ENCODE measurements around the gene TMEM26. TPM values are rescaled to one million over a fixed set of nuclear protein-coding genes. Genes with fewer than 3 reads are reported as not detected.

The TMEM26 gene
- total and polyA plus RNA-seq, 2 donors: 2.5 to 3.4 TPM

- Histone ChIP-seq H3K36me3 (ENCODE audit: control insufficient read depth in 2 of 2, insufficient read depth in 2 of 2, low read length in 1 of 2) (no peaks in the 10 kb centered on the region), H3K27ac (ENCODE audit: low read depth in 1 of 2, low read length in 1 of 2) (no peak overlapping the region), H3K4me3 (ENCODE audit: low read length in 2 of 2) (no peak overlapping the region), H3K4me1 (ENCODE audit: control insufficient read depth in 2 of 2, insufficient read depth in 2 of 2, low read length in 2 of 2) (no peaks in the 10 kb centered on the region), H3K9me3 (ENCODE audit: control insufficient read depth in 2 of 2, insufficient read depth in 1 of 2, low read length in 1 of 2) (no peaks in the 10 kb centered on the region), H3K27me3 (ENCODE audit: control insufficient read depth in 2 of 2, insufficient read depth in 1 of 2, low read length in 1 of 2) (no peaks in the 10 kb centered on the region)
- 90% methylated on average over 4 of the region's 4 CpGs for WGBS
- no peak for DNase-seq (ENCODE audit: low read depth in 6 of 9, low spot score in 9 of 9)
Observed at GRCh38 chr10:61478621-61479312, 25.6 kb upstream of the TMEM26 start.

- H3K9me3 ChIP-seq (ENCODE audit: control insufficient read depth in 2 of 2, insufficient read depth in 1 of 2, low read length in 1 of 2): no peaks in the 10 kb centered on the region
- H3K27ac ChIP-seq (ENCODE audit: low read depth in 1 of 2, low read length in 1 of 2): no peak overlapping the region
- no peaks in the 10 kb centered on the region for H3K4me1 ChIP-seq (ENCODE audit: control insufficient read depth in 2 of 2, insufficient read depth in 2 of 2, low read length in 2 of 2)
- H3K4me3 ChIP-seq (ENCODE audit: low read length in 2 of 2): no peak overlapping the region
- WGBS: 96% methylated on average over 1 of the region's 1 CpG
- no peak for DNase-seq (ENCODE audit: low read depth in 6 of 9, low spot score in 9 of 9)
- no peaks in the 10 kb centered on the region for H3K36me3 ChIP-seq (ENCODE audit: control insufficient read depth in 2 of 2, insufficient read depth in 2 of 2, low read length in 1 of 2)
- H3K27me3 ChIP-seq (ENCODE audit: control insufficient read depth in 2 of 2, insufficient read depth in 1 of 2, low read length in 1 of 2): no peaks in the 10 kb centered on the region
Observed at GRCh38 chr10:61477451-61477850, 24.3 kb upstream of the TMEM26 start.

GRCh38 chr10:61476529-61476928, 23.3 kb upstream of the TMEM26 start:
- no peaks in the 10 kb centered on the region for H3K36me3 ChIP-seq (ENCODE audit: control insufficient read depth in 2 of 2, insufficient read depth in 2 of 2, low read length in 1 of 2)
- no peaks in the 10 kb centered on the region for H3K9me3 ChIP-seq (ENCODE audit: control insufficient read depth in 2 of 2, insufficient read depth in 1 of 2, low read length in 1 of 2)
- H3K4me3 ChIP-seq (ENCODE audit: low read length in 2 of 2): no peak overlapping the region
- DNase-seq (ENCODE audit: low read depth in 6 of 9, low spot score in 9 of 9): no peak
- H3K27ac ChIP-seq (ENCODE audit: low read depth in 1 of 2, low read length in 1 of 2): no peak overlapping the region
- no peaks in the 10 kb centered on the region for H3K4me1 ChIP-seq (ENCODE audit: control insufficient read depth in 2 of 2, insufficient read depth in 2 of 2, low read length in 2 of 2)
- 97% methylated on average over 1 of the region's 1 CpG for WGBS
- no peaks in the 10 kb centered on the region for H3K27me3 ChIP-seq (ENCODE audit: control insufficient read depth in 2 of 2, insufficient read depth in 1 of 2, low read length in 1 of 2)

GRCh38 chr10:61475449-61475873, 22.3 kb upstream of the TMEM26 start:
- DNase-seq (ENCODE audit: low read depth in 6 of 9, low spot score in 9 of 9): no peak
- no peaks in the 10 kb centered on the region for H3K36me3 ChIP-seq (ENCODE audit: control insufficient read depth in 2 of 2, insufficient read depth in 2 of 2, low read length in 1 of 2)
- H3K27me3 ChIP-seq (ENCODE audit: control insufficient read depth in 2 of 2, insufficient read depth in 1 of 2, low read length in 1 of 2): no peaks in the 10 kb centered on the region
- no peak overlapping the region for H3K4me3 ChIP-seq (ENCODE audit: low read length in 2 of 2)
- no peaks in the 10 kb centered on the region for H3K9me3 ChIP-seq (ENCODE audit: control insufficient read depth in 2 of 2, insufficient read depth in 1 of 2, low read length in 1 of 2)
- 86% methylated on average over 3 of the region's 3 CpGs for WGBS
- no peak overlapping the region for H3K27ac ChIP-seq (ENCODE audit: low read depth in 1 of 2, low read length in 1 of 2)
- H3K4me1 ChIP-seq (ENCODE audit: control insufficient read depth in 2 of 2, insufficient read depth in 2 of 2, low read length in 2 of 2): no peaks in the 10 kb centered on the region

GRCh38 chr10:61472090-61472674, 19.0 kb upstream of the TMEM26 start:
- H3K4me3 ChIP-seq (ENCODE audit: low read length in 2 of 2): no peak overlapping the region
- 94% methylated on average over 5 of the region's 5 CpGs for WGBS
- no peak overlapping the region for H3K27ac ChIP-seq (ENCODE audit: low read depth in 1 of 2, low read length in 1 of 2)
- H3K36me3 ChIP-seq (ENCODE audit: control insufficient read depth in 2 of 2, insufficient read depth in 2 of 2, low read length in 1 of 2): no peaks in the 10 kb centered on the region
- no peaks in the 10 kb centered on the region for H3K27me3 ChIP-seq (ENCODE audit: control insufficient read depth in 2 of 2, insufficient read depth in 1 of 2, low read length in 1 of 2)
- H3K4me1 ChIP-seq (ENCODE audit: control insufficient read depth in 2 of 2, insufficient read depth in 2 of 2, low read length in 2 of 2): no peaks in the 10 kb centered on the region
- DNase-seq (ENCODE audit: low read depth in 6 of 9, low spot score in 9 of 9): no peak
- no peaks in the 10 kb centered on the region for H3K9me3 ChIP-seq (ENCODE audit: control insufficient read depth in 2 of 2, insufficient read depth in 1 of 2, low read length in 1 of 2)

GRCh38 chr10:61471491-61471890, 18.3 kb upstream of the TMEM26 start:
- Histone ChIP-seq H3K4me1 (ENCODE audit: control insufficient read depth in 2 of 2, insufficient read depth in 2 of 2, low read length in 2 of 2) (no peaks in the 10 kb centered on the region), H3K9me3 (ENCODE audit: control insufficient read depth in 2 of 2, insufficient read depth in 1 of 2, low read length in 1 of 2) (no peaks in the 10 kb centered on the region), H3K27ac (ENCODE audit: low read depth in 1 of 2, low read length in 1 of 2) (no peak overlapping the region), H3K4me3 (ENCODE audit: low read length in 2 of 2) (no peak overlapping the region), H3K36me3 (ENCODE audit: control insufficient read depth in 2 of 2, insufficient read depth in 2 of 2, low read length in 1 of 2) (no peaks in the 10 kb centered on the region), H3K27me3 (ENCODE audit: control insufficient read depth in 2 of 2, insufficient read depth in 1 of 2, low read length in 1 of 2) (no peaks in the 10 kb centered on the region)
- 97% methylated on average over 2 of the region's 2 CpGs for WGBS
- DNase-seq (ENCODE audit: low read depth in 6 of 9, low spot score in 9 of 9): no peak

GRCh38 chr10:61470740-61471139, 17.6 kb upstream of the TMEM26 start:
- Histone ChIP-seq H3K4me1 (ENCODE audit: control insufficient read depth in 2 of 2, insufficient read depth in 2 of 2, low read length in 2 of 2) (no peaks in the 10 kb centered on the region), H3K27ac (ENCODE audit: low read depth in 1 of 2, low read length in 1 of 2) (no peak overlapping the region), H3K27me3 (ENCODE audit: control insufficient read depth in 2 of 2, insufficient read depth in 1 of 2, low read length in 1 of 2) (no peaks in the 10 kb centered on the region), H3K36me3 (ENCODE audit: control insufficient read depth in 2 of 2, insufficient read depth in 2 of 2, low read length in 1 of 2) (no peaks in the 10 kb centered on the region), H3K4me3 (ENCODE audit: low read length in 2 of 2) (no peak overlapping the region), H3K9me3 (ENCODE audit: control insufficient read depth in 2 of 2, insufficient read depth in 1 of 2, low read length in 1 of 2) (no peaks in the 10 kb centered on the region)
- WGBS: 95% methylated on average over 2 of the region's 2 CpGs
- DNase-seq (ENCODE audit: low read depth in 6 of 9, low spot score in 9 of 9): no peak

- H3K36me3 ChIP-seq (ENCODE audit: control insufficient read depth in 2 of 2, insufficient read depth in 2 of 2, low read length in 1 of 2): no peaks in the 10 kb centered on the region
- H3K27me3 ChIP-seq (ENCODE audit: control insufficient read depth in 2 of 2, insufficient read depth in 1 of 2, low read length in 1 of 2): no peaks in the 10 kb centered on the region
- H3K27ac ChIP-seq (ENCODE audit: low read depth in 1 of 2, low read length in 1 of 2): no peak overlapping the region
- no peaks in the 10 kb centered on the region for H3K4me1 ChIP-seq (ENCODE audit: control insufficient read depth in 2 of 2, insufficient read depth in 2 of 2, low read length in 2 of 2)
- 96% methylated on average over 3 of the region's 3 CpGs for WGBS
- H3K9me3 ChIP-seq (ENCODE audit: control insufficient read depth in 2 of 2, insufficient read depth in 1 of 2, low read length in 1 of 2): no peaks in the 10 kb centered on the region
- no peak for DNase-seq (ENCODE audit: low read depth in 6 of 9, low spot score in 9 of 9)
- no peak overlapping the region for H3K4me3 ChIP-seq (ENCODE audit: low read length in 2 of 2)
Observed at GRCh38 chr10:61465901-61466632, 12.9 kb upstream of the TMEM26 start.

GRCh38 chr10:61465171-61465496, 12.0 kb upstream of the TMEM26 start:
- Histone ChIP-seq H3K4me1 (ENCODE audit: control insufficient read depth in 2 of 2, insufficient read depth in 2 of 2, low read length in 2 of 2) (no peaks in the 10 kb centered on the region), H3K9me3 (ENCODE audit: control insufficient read depth in 2 of 2, insufficient read depth in 1 of 2, low read length in 1 of 2) (no peaks in the 10 kb centered on the region), H3K27ac (ENCODE audit: low read depth in 1 of 2, low read length in 1 of 2) (no peak overlapping the region), H3K4me3 (ENCODE audit: low read length in 2 of 2) (no peak overlapping the region), H3K36me3 (ENCODE audit: control insufficient read depth in 2 of 2, insufficient read depth in 2 of 2, low read length in 1 of 2) (no peaks in the 10 kb centered on the region), H3K27me3 (ENCODE audit: control insufficient read depth in 2 of 2, insufficient read depth in 1 of 2, low read length in 1 of 2) (no peaks in the 10 kb centered on the region)
- no peak for DNase-seq (ENCODE audit: low read depth in 6 of 9, low spot score in 9 of 9)

All from thymus (tissue), 11 donors.